HL-60 (cell line): Measurements from ENCODE around the gene ITPA.

Experiments
- DNase-seq, 2 experiments: peaks; one replicate each; pipeline ENCODE4 v3.0.0-alpha.2; 2010 to 2020; ENCODE audit warnings: low read depth in 1 of 2, low spot score in 1 of 2
- H3K27ac ChIP-seq: fragments of 250-450 bp; sonication (Bioruptor Pico); replicated peaks from 2 replicates; pipeline ENCODE4 v1.5.1; 2020; ENCODE audit warnings: mild to moderate bottlenecking, moderate library complexity
- H3K27me3 ChIP-seq: fragments of 250-450 bp; sonication (Bioruptor Pico); 2 replicates; pipeline ENCODE4 v1.5.1; 2021; ENCODE audit warnings: mild to moderate bottlenecking, moderate library complexity; ENCODE audit not compliant: insufficient read depth, poor library complexity, severe bottlenecking
- H3K4me3 ChIP-seq: replicated peaks from 2 replicates; pipeline ENCODE4 v1.5.1; 2011; ENCODE audit warnings: mild to moderate bottlenecking, control low read depth, low read length; ENCODE audit not compliant: insufficient read depth
- GABPA ChIP-seq: IDR thresholded peaks from 2 replicates; pipeline ENCODE4 v1.6.1; 2012; ENCODE audit warnings: low read depth
- POLR2AphosphoS5 ChIP-seq: IDR thresholded peaks from 2 replicates; pipeline ENCODE4 v1.6.1; 2012; ENCODE audit warnings: low read depth
- SPI1 ChIP-seq: IDR thresholded peaks from 2 replicates; pipeline ENCODE4 v1.6.1; 2012; ENCODE audit warnings: low read depth, mild to moderate bottlenecking, borderline replicate concordance
- TF ChIP-seq, protein P1 (sequence below): IDR thresholded peaks from 2 replicates; pipeline ENCODE4 v1.6.1; 2012; ENCODE audit warnings: low read depth; ENCODE audit not compliant: insufficient replicate concordance
- TF ChIP-seq, protein P2 (sequence below): IDR thresholded peaks from one replicate; pipeline ENCODE4 v1.5.1; 2011; ENCODE audit warnings: low read length, control low read depth, inconsistent platforms; ENCODE audit not compliant: insufficient read depth

ITPA gene

DNA sequence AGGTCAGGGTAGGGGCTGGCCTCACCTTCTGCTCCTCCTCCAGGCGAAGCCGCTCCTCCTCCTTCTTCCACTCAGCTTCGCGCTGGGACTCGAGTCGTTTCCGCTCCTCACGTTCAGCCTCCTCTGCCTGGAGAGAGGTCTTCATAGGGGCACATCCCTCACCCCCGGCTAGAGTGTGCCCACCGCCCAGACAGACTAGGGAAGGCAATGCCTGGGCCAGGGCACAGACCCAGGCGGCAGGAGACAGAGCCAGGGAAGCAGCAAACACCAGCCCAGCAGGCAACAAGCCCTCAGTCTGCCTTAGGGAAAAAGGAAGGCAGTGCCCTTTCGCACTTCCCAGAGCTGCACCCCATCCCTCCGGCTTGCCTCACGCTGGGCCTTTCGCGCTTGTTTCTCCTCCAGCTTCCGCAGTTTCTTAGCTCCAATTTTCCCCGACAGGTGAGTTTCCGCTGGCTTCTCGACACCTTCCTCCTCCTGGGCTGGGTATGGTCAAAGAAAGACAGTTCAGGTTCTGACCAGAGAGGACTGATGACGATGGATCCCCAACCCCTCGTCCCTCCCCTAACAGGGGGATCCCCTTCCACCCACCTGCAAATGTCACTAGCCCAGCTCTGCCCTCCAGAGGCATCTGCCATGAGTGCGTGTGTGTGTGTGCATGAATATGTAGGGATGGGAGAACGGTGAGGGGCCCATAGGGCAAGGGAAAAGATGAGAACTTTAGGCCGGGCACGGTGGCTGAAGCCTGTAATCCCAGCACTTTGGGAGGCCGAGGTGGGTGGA is 9.1 kb upstream of the ITPA start:
- TF ChIP-seq POLR2AphosphoS5 (no peak), SPI1 (no peak), GABPA (no peak)
- TF ChIP-seq, protein P1, sequence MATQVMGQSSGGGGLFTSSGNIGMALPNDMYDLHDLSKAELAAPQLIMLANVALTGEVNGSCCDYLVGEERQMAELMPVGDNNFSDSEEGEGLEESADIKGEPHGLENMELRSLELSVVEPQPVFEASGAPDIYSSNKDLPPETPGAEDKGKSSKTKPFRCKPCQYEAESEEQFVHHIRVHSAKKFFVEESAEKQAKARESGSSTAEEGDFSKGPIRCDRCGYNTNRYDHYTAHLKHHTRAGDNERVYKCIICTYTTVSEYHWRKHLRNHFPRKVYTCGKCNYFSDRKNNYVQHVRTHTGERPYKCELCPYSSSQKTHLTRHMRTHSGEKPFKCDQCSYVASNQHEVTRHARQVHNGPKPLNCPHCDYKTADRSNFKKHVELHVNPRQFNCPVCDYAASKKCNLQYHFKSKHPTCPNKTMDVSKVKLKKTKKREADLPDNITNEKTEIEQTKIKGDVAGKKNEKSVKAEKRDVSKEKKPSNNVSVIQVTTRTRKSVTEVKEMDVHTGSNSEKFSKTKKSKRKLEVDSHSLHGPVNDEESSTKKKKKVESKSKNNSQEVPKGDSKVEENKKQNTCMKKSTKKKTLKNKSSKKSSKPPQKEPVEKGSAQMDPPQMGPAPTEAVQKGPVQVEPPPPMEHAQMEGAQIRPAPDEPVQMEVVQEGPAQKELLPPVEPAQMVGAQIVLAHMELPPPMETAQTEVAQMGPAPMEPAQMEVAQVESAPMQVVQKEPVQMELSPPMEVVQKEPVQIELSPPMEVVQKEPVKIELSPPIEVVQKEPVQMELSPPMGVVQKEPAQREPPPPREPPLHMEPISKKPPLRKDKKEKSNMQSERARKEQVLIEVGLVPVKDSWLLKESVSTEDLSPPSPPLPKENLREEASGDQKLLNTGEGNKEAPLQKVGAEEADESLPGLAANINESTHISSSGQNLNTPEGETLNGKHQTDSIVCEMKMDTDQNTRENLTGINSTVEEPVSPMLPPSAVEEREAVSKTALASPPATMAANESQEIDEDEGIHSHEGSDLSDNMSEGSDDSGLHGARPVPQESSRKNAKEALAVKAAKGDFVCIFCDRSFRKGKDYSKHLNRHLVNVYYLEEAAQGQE: no peak
- TF ChIP-seq, protein P2, sequence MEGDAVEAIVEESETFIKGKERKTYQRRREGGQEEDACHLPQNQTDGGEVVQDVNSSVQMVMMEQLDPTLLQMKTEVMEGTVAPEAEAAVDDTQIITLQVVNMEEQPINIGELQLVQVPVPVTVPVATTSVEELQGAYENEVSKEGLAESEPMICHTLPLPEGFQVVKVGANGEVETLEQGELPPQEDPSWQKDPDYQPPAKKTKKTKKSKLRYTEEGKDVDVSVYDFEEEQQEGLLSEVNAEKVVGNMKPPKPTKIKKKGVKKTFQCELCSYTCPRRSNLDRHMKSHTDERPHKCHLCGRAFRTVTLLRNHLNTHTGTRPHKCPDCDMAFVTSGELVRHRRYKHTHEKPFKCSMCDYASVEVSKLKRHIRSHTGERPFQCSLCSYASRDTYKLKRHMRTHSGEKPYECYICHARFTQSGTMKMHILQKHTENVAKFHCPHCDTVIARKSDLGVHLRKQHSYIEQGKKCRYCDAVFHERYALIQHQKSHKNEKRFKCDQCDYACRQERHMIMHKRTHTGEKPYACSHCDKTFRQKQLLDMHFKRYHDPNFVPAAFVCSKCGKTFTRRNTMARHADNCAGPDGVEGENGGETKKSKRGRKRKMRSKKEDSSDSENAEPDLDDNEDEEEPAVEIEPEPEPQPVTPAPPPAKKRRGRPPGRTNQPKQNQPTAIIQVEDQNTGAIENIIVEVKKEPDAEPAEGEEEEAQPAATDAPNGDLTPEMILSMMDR: no peak
- Histone ChIP-seq H3K27ac (no peak overlapping the region), H3K4me3 (no peak overlapping the region), H3K27me3 (no peaks in the 10 kb centered on the region)
- DNase-seq: no peak

DNA sequence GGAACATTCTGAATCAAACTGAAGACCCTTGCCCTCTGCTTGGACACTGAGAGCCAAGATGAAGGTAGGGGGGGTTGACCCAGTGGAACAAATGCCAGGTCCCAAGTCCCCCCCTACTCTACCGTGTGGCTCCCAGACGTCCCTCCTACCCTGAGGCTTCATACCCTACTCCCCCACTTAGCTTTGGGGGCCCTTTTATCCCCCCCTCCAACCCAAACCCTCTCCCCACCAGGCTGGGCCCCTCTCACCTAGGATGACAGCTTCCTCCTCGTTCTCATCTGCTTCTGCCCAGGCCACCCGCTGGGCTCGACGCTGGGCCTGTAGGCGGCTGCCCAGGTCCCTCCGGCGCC is 6.4 kb upstream of the ITPA start:
- Histone ChIP-seq H3K4me3 (peak overlapping the region; percentile 96), H3K27ac (peak overlapping the region; percentile 85), H3K27me3 (no peaks in the 10 kb centered on the region)
- TF ChIP-seq, protein P2: no peak
- TF ChIP-seq GABPA (no peak), POLR2AphosphoS5 (no peak), SPI1 (no peak)
- TF ChIP-seq, protein P1: no peak
- no peak for DNase-seq

- TF ChIP-seq, protein P1: no peak
- TF ChIP-seq GABPA: no peak
- TF ChIP-seq, protein P2: no peak
- TF ChIP-seq SPI1: no peak
- no peak for TF ChIP-seq POLR2AphosphoS5
- Histone ChIP-seq H3K27me3 (no peaks in the 10 kb centered on the region), H3K27ac (peak overlapping the region; percentile 85), H3K4me3 (peak overlapping the region; percentile 96)
- DNase-seq: peak; percentile 33 to 36
Measured at GRCh38 chr20:3203315-3204123, 5.8 kb upstream of the ITPA start.
